Tibial artery (tissue), 4 donors: ENCODE measurements around the gene B3GAT3.

Experiments used
- DNase-seq, 2 donors: peaks; one replicate each; pipeline ENCODE4 v3.0.0-alpha.2; 2019
- H3K27ac ChIP-seq, 2 donors: fragments of 200-600 bp; sonication (generic) in 1 of 2; 1 replicate in 1 of 2; 2 replicates in 1 of 2; pipeline ENCODE4 v1.5.1; 2018 to 2019; ENCODE audit warnings: mild to moderate bottlenecking in 1 of 2
- H3K27me3 ChIP-seq, 2 donors: fragments of 200-600 bp; sonication (generic) in 1 of 2; one replicate each; pipeline versions ENCODE4 v1.5.1 to v1.6.0; 2016 to 2019
- H3K36me3 ChIP-seq, 3 donors: fragments of 200-600 bp; sonication (generic) in 2 of 3; one replicate each; pipeline ENCODE4 v1.5.1; 2016 to 2019; ENCODE audit warnings: mild to moderate bottlenecking in 2 of 3
- H3K4me1 ChIP-seq, 4 donors: fragments of 200-600 bp; sonication (generic) in 2 of 4; 1 replicate in 3 of 4; 2 replicates in 1 of 4; pipeline ENCODE4 v1.5.1; 2016 to 2019
- H3K4me3 ChIP-seq, 2 donors: fragments of 200-600 bp; sonication (generic) in 1 of 2; 1 replicate in 1 of 2; 2 replicates in 1 of 2; pipeline ENCODE4 v1.5.1; 2018 to 2019; ENCODE audit warnings: mild to moderate bottlenecking in 2 of 2
- H3K9me3 ChIP-seq, 3 donors: fragments of 200-600 bp; sonication (generic) in 1 of 3; one replicate each; pipeline ENCODE4 v1.5.1; 2016 to 2019
- CTCF ChIP-seq, 2 experiments: fragments of 200-600 bp in 1 of 2; fragments of 450-650 bp in 1 of 2; IDR thresholded peaks; one replicate each; pipeline ENCODE4 v1.5.1; 2017 to 2019; ENCODE audit warnings: antibody characterized with exemption in 2 of 2, mild to moderate bottlenecking in 1 of 2, moderate library complexity in 1 of 2
- intact Hi-C: fragments of 100-400 bp; cut with DNase I; formaldehyde crosslinking; loops from one replicate; pipeline ENCODE4 v1.15.0; 2023; ENCODE audit warnings: low total_unique reads

B3GAT3 gene

GRCh38 chr11:62569611-62570010 is 52.2 kb downstream of the B3GAT3 start:
- H3K4me1 ChIP-seq: peaks cover 0 to 21% (median 8%) of the 10 kb centered on the region in 4 donors
- H3K36me3 ChIP-seq: peaks cover 59 to 76% (median 65%) of the 10 kb centered on the region in 3 donors

GRCh38 chr11:62567018-62567633 is 54.7 kb downstream of the B3GAT3 start:
- DNase-seq: no peak
- Histone ChIP-seq H3K36me3 (peaks cover 59 to 99% (median 72%) of the 10 kb centered on the region in 3 donors), H3K4me3 (no peak overlapping the region), H3K27ac (no peak overlapping the region), H3K4me1 (peaks cover 0 to 14% (median 6%) of the 10 kb centered on the region in 4 donors), H3K9me3 (no peaks in the 10 kb centered on the region), H3K27me3 (no peaks in the 10 kb centered on the region)
- intact Hi-C loops: no loop called here
- TF ChIP-seq CTCF (IDR thresholded peaks at IDR 0.05): no peak

More at GRCh38 chr11:62569611-62570010, 52.2 kb downstream of the B3GAT3 start:
- H3K27me3 ChIP-seq: no peaks in the 10 kb centered on the region
- intact Hi-C loops: no loop called here
- peak overlapping the region in 1 of 2 donors; percentile 10 for H3K27ac ChIP-seq
- H3K4me3 ChIP-seq: no peak overlapping the region
- no peak for DNase-seq
- H3K9me3 ChIP-seq: no peaks in the 10 kb centered on the region
- TF ChIP-seq CTCF (IDR thresholded peaks at IDR 0.05): no peak

GRCh38 chr11:62566247-62566646 is 55.5 kb downstream of the B3GAT3 start:
- intact Hi-C loops: no loop called here
- Histone ChIP-seq H3K9me3 (no peaks in the 10 kb centered on the region), H3K27ac (no peak overlapping the region), H3K27me3 (no peaks in the 10 kb centered on the region), H3K4me3 (no peak overlapping the region), H3K36me3 (peaks cover 51 to 95% (median 68%) of the 10 kb centered on the region in 3 donors), H3K4me1 (peaks cover under 1 to 13% (median 4%) of the 10 kb centered on the region in 4 donors)
- no peak for TF ChIP-seq CTCF (IDR thresholded peaks at IDR 0.05)
- no peak for DNase-seq
